AG09319 (cell line): Measurements from ENCODE around the gene SYCP2L.

Experiments used
- DNase-seq: peaks from one replicate; pipeline ENCODE4 v3.0.0-alpha.2; 2010; ENCODE audit warnings: low read depth; ENCODE audit errors: extremely low read depth
- CTCF ChIP-seq: IDR thresholded peaks from 2 replicates; pipeline ENCODE4 v1.5.1; 2011; ENCODE audit warnings: low read depth, mild to moderate bottlenecking, inconsistent platforms, low read length, moderate library complexity

SYCP2L gene

GRCh38 chr6:10886691-10887502 lies at the start of gene SYCP2L:
SYCP2L (plus strand) TSS chr6:10887052; CDS start chr6:10887127, 75 bp downstream.
- DNase-seq = no peak
- TF ChIP-seq CTCF = no peak; the same call in 1 of the 2 replicates

GRCh38 chr6:10837622-10837994 lies 49.2 kb upstream of the SYCP2L start:
- TF ChIP-seq CTCF = no peak
- DNase-seq = no peak

GRCh38 chr6:10837995-10838793 lies 48.7 kb upstream of the SYCP2L start, which contains the start of gene MAK:
MAK (minus strand) TSS chr6:10838539; CDS start chr6:10830648, 7,891 bp downstream.
- DNase-seq = peak; percentile 15
- no peak for TF ChIP-seq CTCF

- no peak for TF ChIP-seq CTCF
- DNase-seq = no peak
These were observed 48.0 kb upstream of the SYCP2L start for GRCh38 chr6:10838794-10839333.

GRCh38 chr6:10843554-10843953 lies 43.3 kb upstream of the SYCP2L start:
- TF ChIP-seq CTCF = no peak
- no peak for DNase-seq

GRCh38 chr6:10847684-10848083 lies 39.2 kb upstream of the SYCP2L start:
- peak; percentile 9; the same call in 1 of the 2 replicates for TF ChIP-seq CTCF
- no peak for DNase-seq
